ENCODE results near the gene FANCC. TPM values are rescaled to one million over a fixed set of nuclear protein-coding genes. Genes with fewer than 3 reads are reported as not detected.

Gene FANCC
- total RNA-seq, 1 experiment from 2014 or later: 19.4 TPM

DNA sequence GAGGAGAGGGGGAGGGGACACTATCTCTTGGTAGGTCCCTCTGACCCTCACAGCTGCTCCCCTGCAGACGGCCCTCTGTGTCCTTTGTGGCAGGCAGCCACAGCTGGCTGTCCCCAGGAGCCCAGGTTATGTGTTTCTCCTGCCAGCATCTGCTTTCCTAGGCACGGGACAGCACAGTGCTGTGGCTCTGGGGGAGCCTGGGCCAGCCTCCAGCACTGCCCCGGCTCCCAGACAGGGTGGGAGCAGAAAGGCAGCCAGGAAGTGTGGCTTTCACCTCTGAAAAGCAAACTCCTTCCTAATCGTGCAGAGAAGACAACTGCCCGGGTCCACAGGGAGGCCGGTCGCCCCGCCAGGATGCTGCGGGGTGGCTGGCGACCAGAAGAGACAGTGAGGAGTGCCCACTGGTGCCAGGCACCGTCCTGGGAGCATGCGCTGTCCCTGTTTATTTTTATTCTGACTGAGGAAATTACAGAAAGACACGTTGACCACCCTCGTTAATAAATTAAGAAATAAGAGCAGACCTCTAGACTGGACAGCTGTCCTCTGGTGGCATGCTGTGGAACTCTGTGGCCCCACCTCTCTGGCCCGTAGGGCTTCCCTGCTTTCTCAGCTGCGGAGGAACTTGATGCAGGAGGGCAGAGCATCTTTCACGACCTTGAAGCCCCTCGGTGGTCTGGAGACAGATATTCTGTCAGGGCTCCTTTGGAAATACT, 240.3 kb downstream of the FANCC start:
- Histone ChIP-seq H3K27ac (ENCODE audit: low read depth, low read length) (no peak overlapping the region), H3K9me2 (ENCODE audit: insufficient read depth) (no peaks in the 10 kb centered on the region), H3K4me3 (replicated peaks in 1 of 2; ENCODE audit: low read depth in 1 of 2, low read length in 2 of 2) (no peak overlapping the region), H3K27me3 (ENCODE audit: insufficient read depth, low read length) (no peaks in the 10 kb centered on the region), H4K20me1 (ENCODE audit: insufficient read depth) (no peaks in the 10 kb centered on the region), H3K9me3 (ENCODE audit: control insufficient read depth in 1 of 2, insufficient read depth in 1 of 2, low read depth in 1 of 2, low read length in 2 of 2) (no peaks in the 10 kb centered on the region), H3K4me1 (ENCODE audit: control insufficient read depth in 1 of 2, insufficient read depth in 2 of 2, low read length in 2 of 2) (peaks cover 0 to 5% of the 10 kb centered on the region in 2 experiments; a peak in 2 of 4 replicates), H2AFZ (ENCODE audit: low read depth, low read length, poor library complexity, severe bottlenecking) (no peak overlapping the region), H3K4me2 (ENCODE audit: low read length) (no peak overlapping the region), H3K36me3 (ENCODE audit: control insufficient read depth in 1 of 2, insufficient read depth in 2 of 2, low read length in 2 of 2) (peaks cover 0 to 3% of the 10 kb centered on the region in 2 experiments; a peak in 2 of 4 replicates), H3K9ac (ENCODE audit: low read length) (no peak overlapping the region), H3K79me2 (ENCODE audit: insufficient read depth, low read length) (no peaks in the 10 kb centered on the region)
- intact Hi-C loops (cut with micrococcal nuclease): no loop called here
- ChIA-PET RAD21 (ENCODE audit: low non-redundant PET in 1 of 2, low total read pairs in 2 of 2, uncharacterized antibody in 2 of 2, unreplicated experiment in 2 of 2) (no interaction called here), CTCF (no interaction called here), POLR2A (interaction anchor here (0.6 kb wide), 2 partner anchors 65 to 143 kb away, joined by 3 read pairs; no protein-coding TSS in a partner anchor)
- no TSS peak for BruUV-seq (replicated peaks)
- ATAC-seq: no peak
- no peak for DNase-seq (ENCODE audit: low read depth, low spot score)
- TF ChIP-seq SP1 (IDR thresholded peaks at IDR 0.05; ENCODE audit: low read depth) (no peak), SIN3A (IDR thresholded peaks at IDR 0.05; ENCODE audit: low read depth) (no peak), ZNF274 (IDR thresholded peaks at IDR 0.05; ENCODE audit: low read depth, low read length) (no peak)
- TF ChIP-seq, protein P1, sequence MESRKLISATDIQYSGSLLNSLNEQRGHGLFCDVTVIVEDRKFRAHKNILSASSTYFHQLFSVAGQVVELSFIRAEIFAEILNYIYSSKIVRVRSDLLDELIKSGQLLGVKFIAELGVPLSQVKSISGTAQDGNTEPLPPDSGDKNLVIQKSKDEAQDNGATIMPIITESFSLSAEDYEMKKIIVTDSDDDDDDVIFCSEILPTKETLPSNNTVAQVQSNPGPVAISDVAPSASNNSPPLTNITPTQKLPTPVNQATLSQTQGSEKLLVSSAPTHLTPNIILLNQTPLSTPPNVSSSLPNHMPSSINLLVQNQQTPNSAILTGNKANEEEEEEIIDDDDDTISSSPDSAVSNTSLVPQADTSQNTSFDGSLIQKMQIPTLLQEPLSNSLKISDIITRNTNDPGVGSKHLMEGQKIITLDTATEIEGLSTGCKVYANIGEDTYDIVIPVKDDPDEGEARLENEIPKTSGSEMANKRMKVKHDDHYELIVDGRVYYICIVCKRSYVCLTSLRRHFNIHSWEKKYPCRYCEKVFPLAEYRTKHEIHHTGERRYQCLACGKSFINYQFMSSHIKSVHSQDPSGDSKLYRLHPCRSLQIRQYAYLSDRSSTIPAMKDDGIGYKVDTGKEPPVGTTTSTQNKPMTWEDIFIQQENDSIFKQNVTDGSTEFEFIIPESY (IDR thresholded peaks at IDR 0.05; ENCODE audit: extremely low read depth, insufficient replicate concordance, low read length): no peak

DNA sequence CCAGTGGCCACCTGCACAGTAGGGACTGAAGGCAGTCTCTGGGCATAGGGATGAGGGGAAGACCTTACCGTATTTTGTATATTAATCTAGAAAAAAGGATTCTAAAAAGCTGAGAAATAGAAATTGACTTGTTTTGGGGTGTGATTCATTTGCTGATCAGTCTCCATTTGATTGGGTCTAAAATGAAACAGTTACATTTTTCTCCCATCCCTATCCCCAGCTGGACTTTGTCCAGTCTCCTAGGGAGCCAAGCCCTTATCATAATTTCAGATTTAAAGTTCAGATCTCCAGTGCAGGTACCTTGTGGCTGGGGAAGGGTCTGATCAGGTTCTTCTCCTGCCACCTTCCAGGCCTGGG, 240.8 kb downstream of the FANCC start:
- no TSS peak for BruUV-seq (replicated peaks)
- TF ChIP-seq EGR1 (IDR thresholded peaks at IDR 0.05; ENCODE audit: low read depth): no peak
- TF ChIP-seq SP1 (IDR thresholded peaks at IDR 0.05; ENCODE audit: low read depth): no peak
- TF ChIP-seq, protein P2, sequence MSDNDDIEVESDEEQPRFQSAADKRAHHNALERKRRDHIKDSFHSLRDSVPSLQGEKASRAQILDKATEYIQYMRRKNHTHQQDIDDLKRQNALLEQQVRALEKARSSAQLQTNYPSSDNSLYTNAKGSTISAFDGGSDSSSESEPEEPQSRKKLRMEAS (IDR thresholded peaks at IDR 0.05): no peak
- TF ChIP-seq EZH2phosphoT487 (IDR thresholded peaks at IDR 0.05; ENCODE audit: borderline replicate concordance): no peak
- no peak for TF ChIP-seq ZFX (IDR thresholded peaks at IDR 0.05)
- TF ChIP-seq SIN3A (IDR thresholded peaks at IDR 0.05; ENCODE audit: low read depth): no peak
- no peak for TF ChIP-seq YY1 (IDR thresholded peaks at IDR 0.05; ENCODE audit: extremely low read depth, insufficient replicate concordance, low read depth, low read length)
- TF ChIP-seq CEBPB (IDR thresholded peaks at IDR 0.05; ENCODE audit: low read depth): no peak
- TF ChIP-seq ZNF274 (IDR thresholded peaks at IDR 0.05; ENCODE audit: low read depth, low read length): no peak
- TF ChIP-seq EZH2 (IDR thresholded peaks at IDR 0.05): no peak
- no peak for TF ChIP-seq CBX3 (IDR thresholded peaks at IDR 0.05; ENCODE audit: low read depth)
- no peak for TF ChIP-seq JUND (IDR thresholded peaks at IDR 0.05)
- DNase-seq (ENCODE audit: low read depth, low spot score): no peak
- H3K27ac ChIP-seq (ENCODE audit: low read depth, low read length): no peak overlapping the region
- no peaks in the 10 kb centered on the region for H3K27me3 ChIP-seq (ENCODE audit: insufficient read depth, low read length)
- peaks cover 0 to 2% of the 10 kb centered on the region in 2 experiments; a peak in 2 of 4 replicates for H3K36me3 ChIP-seq (ENCODE audit: control insufficient read depth in 1 of 2, insufficient read depth in 2 of 2, low read length in 2 of 2)
- H3K9ac ChIP-seq (ENCODE audit: low read length): no peak overlapping the region
- POLR2A ChIA-PET: no interaction called here
- no peaks in the 10 kb centered on the region for H3K9me3 ChIP-seq (ENCODE audit: control insufficient read depth in 1 of 2, insufficient read depth in 1 of 2, low read depth in 1 of 2, low read length in 2 of 2)
- H3K4me3 ChIP-seq (replicated peaks in 1 of 2; ENCODE audit: low read depth in 1 of 2, low read length in 2 of 2): no peak overlapping the region
- RAD21 ChIA-PET (ENCODE audit: low non-redundant PET in 1 of 2, low total read pairs in 2 of 2, uncharacterized antibody in 2 of 2, unreplicated experiment in 2 of 2): no interaction called here
- ATAC-seq: no peak
- no peak overlapping the region for H2AFZ ChIP-seq (ENCODE audit: low read depth, low read length, poor library complexity, severe bottlenecking)
- CTCF ChIA-PET: no interaction called here
- peaks cover 0 to 5% of the 10 kb centered on the region in 2 experiments; a peak in 2 of 4 replicates for H3K4me1 ChIP-seq (ENCODE audit: control insufficient read depth in 1 of 2, insufficient read depth in 2 of 2, low read length in 2 of 2)
- no peaks in the 10 kb centered on the region for H4K20me1 ChIP-seq (ENCODE audit: insufficient read depth)
- H3K9me2 ChIP-seq (ENCODE audit: insufficient read depth): no peaks in the 10 kb centered on the region
- H3K79me2 ChIP-seq (ENCODE audit: insufficient read depth, low read length): no peaks in the 10 kb centered on the region
- intact Hi-C loops (cut with micrococcal nuclease): no loop called here
- H3K4me2 ChIP-seq (ENCODE audit: low read length): no peak overlapping the region
